HL-60 (cell line): ENCODE measurements around the gene ATP8B4.

ENCODE experiments used
- DNase-seq, 2 experiments: peaks; one replicate each; pipeline ENCODE4 v3.0.0-alpha.2; 2010 to 2020; ENCODE audit warnings: low read depth in 1 of 2, low spot score in 1 of 2
- H3K27ac ChIP-seq: fragments of 250-450 bp; sonication (Bioruptor Pico); replicated peaks from 2 replicates; pipeline ENCODE4 v1.5.1; 2020; ENCODE audit warnings: mild to moderate bottlenecking, moderate library complexity
- H3K27me3 ChIP-seq: fragments of 250-450 bp; sonication (Bioruptor Pico); 2 replicates; pipeline ENCODE4 v1.5.1; 2021; ENCODE audit warnings: mild to moderate bottlenecking, moderate library complexity; ENCODE audit not compliant: insufficient read depth, poor library complexity, severe bottlenecking
- H3K4me3 ChIP-seq: replicated peaks from 2 replicates; pipeline ENCODE4 v1.5.1; 2011; ENCODE audit warnings: mild to moderate bottlenecking, control low read depth, low read length; ENCODE audit not compliant: insufficient read depth
- GABPA ChIP-seq: IDR thresholded peaks from 2 replicates; pipeline ENCODE4 v1.6.1; 2012; ENCODE audit warnings: low read depth
- POLR2AphosphoS5 ChIP-seq: IDR thresholded peaks from 2 replicates; pipeline ENCODE4 v1.6.1; 2012; ENCODE audit warnings: low read depth
- SPI1 ChIP-seq: IDR thresholded peaks from 2 replicates; pipeline ENCODE4 v1.6.1; 2012; ENCODE audit warnings: low read depth, mild to moderate bottlenecking, borderline replicate concordance
- TF ChIP-seq, protein P1 (sequence below): IDR thresholded peaks from one replicate; pipeline ENCODE4 v1.5.1; 2011; ENCODE audit warnings: low read length, control low read depth, inconsistent platforms; ENCODE audit not compliant: insufficient read depth
- TF ChIP-seq, protein P2 (sequence below): IDR thresholded peaks from 2 replicates; pipeline ENCODE4 v1.6.1; 2012; ENCODE audit warnings: low read depth; ENCODE audit not compliant: insufficient replicate concordance

The ATP8B4 gene

DNA sequence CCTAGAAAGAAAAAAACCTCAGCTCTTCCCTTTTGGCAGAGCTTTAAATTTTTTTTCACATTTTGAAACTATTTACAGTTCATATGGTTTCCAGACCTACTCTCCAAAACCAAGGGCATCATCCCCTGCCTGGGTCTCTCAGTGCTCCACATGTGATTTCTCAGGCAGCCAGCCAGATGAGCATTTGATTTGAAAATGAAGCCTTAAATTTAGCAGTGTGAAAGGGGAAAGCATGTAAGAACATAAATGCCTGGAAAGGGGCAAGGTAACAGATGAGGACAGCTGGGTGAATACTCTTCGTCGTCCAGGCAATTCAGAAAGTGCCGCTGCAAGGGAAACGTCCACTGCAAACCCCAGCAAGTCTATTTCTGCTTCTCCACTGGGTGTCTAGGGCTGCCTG is 94.8 kb downstream of the ATP8B4 start:
- Histone ChIP-seq H3K27me3 (no peaks in the 10 kb centered on the region), H3K4me3 (no peak overlapping the region), H3K27ac (no peak overlapping the region)
- DNase-seq, result no peak
- no peak for TF ChIP-seq GABPA
- TF ChIP-seq, protein P1, sequence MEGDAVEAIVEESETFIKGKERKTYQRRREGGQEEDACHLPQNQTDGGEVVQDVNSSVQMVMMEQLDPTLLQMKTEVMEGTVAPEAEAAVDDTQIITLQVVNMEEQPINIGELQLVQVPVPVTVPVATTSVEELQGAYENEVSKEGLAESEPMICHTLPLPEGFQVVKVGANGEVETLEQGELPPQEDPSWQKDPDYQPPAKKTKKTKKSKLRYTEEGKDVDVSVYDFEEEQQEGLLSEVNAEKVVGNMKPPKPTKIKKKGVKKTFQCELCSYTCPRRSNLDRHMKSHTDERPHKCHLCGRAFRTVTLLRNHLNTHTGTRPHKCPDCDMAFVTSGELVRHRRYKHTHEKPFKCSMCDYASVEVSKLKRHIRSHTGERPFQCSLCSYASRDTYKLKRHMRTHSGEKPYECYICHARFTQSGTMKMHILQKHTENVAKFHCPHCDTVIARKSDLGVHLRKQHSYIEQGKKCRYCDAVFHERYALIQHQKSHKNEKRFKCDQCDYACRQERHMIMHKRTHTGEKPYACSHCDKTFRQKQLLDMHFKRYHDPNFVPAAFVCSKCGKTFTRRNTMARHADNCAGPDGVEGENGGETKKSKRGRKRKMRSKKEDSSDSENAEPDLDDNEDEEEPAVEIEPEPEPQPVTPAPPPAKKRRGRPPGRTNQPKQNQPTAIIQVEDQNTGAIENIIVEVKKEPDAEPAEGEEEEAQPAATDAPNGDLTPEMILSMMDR, result no peak
- no peak for TF ChIP-seq SPI1
- no peak; the same call in 1 of the 2 replicates for TF ChIP-seq POLR2AphosphoS5
- TF ChIP-seq, protein P2, sequence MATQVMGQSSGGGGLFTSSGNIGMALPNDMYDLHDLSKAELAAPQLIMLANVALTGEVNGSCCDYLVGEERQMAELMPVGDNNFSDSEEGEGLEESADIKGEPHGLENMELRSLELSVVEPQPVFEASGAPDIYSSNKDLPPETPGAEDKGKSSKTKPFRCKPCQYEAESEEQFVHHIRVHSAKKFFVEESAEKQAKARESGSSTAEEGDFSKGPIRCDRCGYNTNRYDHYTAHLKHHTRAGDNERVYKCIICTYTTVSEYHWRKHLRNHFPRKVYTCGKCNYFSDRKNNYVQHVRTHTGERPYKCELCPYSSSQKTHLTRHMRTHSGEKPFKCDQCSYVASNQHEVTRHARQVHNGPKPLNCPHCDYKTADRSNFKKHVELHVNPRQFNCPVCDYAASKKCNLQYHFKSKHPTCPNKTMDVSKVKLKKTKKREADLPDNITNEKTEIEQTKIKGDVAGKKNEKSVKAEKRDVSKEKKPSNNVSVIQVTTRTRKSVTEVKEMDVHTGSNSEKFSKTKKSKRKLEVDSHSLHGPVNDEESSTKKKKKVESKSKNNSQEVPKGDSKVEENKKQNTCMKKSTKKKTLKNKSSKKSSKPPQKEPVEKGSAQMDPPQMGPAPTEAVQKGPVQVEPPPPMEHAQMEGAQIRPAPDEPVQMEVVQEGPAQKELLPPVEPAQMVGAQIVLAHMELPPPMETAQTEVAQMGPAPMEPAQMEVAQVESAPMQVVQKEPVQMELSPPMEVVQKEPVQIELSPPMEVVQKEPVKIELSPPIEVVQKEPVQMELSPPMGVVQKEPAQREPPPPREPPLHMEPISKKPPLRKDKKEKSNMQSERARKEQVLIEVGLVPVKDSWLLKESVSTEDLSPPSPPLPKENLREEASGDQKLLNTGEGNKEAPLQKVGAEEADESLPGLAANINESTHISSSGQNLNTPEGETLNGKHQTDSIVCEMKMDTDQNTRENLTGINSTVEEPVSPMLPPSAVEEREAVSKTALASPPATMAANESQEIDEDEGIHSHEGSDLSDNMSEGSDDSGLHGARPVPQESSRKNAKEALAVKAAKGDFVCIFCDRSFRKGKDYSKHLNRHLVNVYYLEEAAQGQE, result no peak

DNA sequence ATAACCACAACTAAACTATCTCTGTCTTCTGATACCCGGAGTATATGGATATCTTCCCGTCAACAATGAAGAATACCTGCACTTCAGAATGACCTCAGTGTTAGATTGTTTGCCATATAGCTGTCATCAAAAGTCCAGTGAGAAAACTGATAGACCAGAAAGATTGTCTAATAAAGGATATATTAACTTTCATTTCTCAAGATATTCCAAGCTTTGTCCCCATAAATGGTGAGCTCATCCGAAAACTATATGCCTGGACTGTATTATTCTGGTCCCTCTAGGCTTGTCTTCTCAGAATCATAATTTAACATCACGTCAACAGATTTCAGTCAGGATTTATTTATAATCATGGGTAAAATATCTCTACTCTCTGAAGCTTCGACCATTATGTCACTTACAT is 100.5 kb downstream of the ATP8B4 start:
- no peak for DNase-seq
- H3K4me3 ChIP-seq, result no peak overlapping the region
- no peak overlapping the region for H3K27ac ChIP-seq
- TF ChIP-seq, protein P1, result no peak
- no peaks in the 10 kb centered on the region for H3K27me3 ChIP-seq

DNA sequence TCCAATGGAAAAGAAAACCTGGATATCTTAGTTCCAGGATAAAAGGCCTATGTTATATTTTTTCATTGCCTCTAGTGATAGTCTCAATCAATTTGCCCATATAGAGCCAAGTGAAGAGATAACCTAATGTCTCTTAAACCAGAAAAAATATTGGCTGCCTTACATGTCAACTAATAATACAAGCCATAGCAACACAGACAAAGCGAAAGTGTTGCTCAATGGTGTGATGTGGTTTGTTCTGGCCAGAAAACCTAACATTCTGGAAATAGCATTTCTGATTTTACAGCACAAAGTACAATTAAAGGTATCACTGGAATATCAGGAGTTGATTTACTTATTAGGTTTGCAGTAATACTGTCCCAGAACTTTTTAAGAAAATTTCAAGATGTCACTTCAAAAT is 101.5 kb downstream of the ATP8B4 start:
- H3K27me3 ChIP-seq, result no peaks in the 10 kb centered on the region
- TF ChIP-seq POLR2AphosphoS5 (no peak), SPI1 (no peak), GABPA (no peak)
- TF ChIP-seq, protein P2, result no peak
- TF ChIP-seq, protein P1, result no peak
- no peak overlapping the region for H3K27ac ChIP-seq
- DNase-seq, result no peak
- H3K4me3 ChIP-seq, result no peak overlapping the region

DNA sequence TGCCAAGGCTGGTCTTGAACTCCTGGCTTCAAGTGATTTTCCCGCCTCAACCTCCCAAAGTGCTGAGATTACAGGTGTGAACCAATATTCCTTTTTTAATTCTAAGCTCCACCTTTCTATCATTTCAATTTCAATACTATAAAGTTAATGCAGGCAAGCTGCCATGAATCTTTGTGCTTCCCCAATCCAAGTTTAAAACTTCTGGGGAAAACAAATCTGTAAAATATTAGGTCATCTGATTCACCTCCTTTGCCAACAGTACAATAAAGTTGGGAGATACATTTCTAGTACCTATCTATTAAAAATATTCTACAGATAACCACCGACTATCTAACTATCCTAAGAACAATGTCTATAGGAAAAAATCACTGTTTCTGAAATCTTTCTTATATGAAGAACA is 102.1 kb downstream of the ATP8B4 start:
- no peaks in the 10 kb centered on the region for H3K27me3 ChIP-seq
- TF ChIP-seq, protein P1, result no peak
- no peak for TF ChIP-seq SPI1
- no peak for TF ChIP-seq GABPA
- TF ChIP-seq POLR2AphosphoS5, result no peak
- TF ChIP-seq, protein P2, result no peak
- DNase-seq, result no peak

More for the DNA sequence above, 102.1 kb downstream of the ATP8B4 start:
- Histone ChIP-seq H3K27ac (no peak overlapping the region), H3K4me3 (no peak overlapping the region)
